Measurements from ENCODE around the gene CERS5.

Gene CERS5

DNA sequence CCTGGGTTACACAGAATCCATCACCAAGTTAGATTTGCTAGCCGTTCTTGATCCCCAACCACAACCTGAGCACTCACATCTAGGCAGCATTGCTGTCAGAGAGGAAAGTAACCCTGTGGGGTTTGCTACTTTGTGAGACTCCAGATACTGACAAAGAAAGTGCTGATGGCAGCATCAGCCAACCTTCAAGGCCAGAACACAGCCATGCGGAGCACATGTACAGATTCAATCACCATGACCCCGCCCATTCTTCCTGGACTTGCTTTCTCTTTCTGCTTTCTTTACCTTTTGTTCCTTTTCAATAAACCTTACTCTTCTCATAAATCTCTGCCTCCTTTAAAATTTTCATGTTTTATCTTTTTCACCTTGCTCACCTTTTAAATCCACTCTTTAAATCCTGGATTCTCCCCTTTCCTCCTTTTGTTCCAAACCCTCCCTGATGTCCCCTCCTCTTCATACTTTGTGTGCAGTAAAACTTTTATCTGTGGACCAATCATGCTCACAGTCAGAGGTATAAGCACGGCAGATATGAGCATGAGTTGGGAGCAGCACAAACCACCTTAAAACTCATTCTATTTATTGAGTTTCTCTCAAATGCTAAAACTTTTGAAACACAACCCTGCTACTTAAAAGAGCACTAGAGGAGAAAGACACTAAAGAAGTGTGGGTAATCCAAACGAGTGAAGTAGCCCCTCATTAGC is 21.9 kb upstream of the CERS5 start:
- TF ChIP-seq, protein P1, sequence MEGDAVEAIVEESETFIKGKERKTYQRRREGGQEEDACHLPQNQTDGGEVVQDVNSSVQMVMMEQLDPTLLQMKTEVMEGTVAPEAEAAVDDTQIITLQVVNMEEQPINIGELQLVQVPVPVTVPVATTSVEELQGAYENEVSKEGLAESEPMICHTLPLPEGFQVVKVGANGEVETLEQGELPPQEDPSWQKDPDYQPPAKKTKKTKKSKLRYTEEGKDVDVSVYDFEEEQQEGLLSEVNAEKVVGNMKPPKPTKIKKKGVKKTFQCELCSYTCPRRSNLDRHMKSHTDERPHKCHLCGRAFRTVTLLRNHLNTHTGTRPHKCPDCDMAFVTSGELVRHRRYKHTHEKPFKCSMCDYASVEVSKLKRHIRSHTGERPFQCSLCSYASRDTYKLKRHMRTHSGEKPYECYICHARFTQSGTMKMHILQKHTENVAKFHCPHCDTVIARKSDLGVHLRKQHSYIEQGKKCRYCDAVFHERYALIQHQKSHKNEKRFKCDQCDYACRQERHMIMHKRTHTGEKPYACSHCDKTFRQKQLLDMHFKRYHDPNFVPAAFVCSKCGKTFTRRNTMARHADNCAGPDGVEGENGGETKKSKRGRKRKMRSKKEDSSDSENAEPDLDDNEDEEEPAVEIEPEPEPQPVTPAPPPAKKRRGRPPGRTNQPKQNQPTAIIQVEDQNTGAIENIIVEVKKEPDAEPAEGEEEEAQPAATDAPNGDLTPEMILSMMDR (IDR thresholded peaks at IDR 0.05; ENCODE audit: borderline replicate concordance, control extremely low read depth, extremely low read depth, insufficient read depth, missing control alignments) = no peak
- DNase-seq (ENCODE audit: low spot score) = peak; percentile 39
- in situ Hi-C loops (cut with MboI; ENCODE audit: low sequenced_read_pairs, unreplicated experiment) = no loop called here

DNA sequence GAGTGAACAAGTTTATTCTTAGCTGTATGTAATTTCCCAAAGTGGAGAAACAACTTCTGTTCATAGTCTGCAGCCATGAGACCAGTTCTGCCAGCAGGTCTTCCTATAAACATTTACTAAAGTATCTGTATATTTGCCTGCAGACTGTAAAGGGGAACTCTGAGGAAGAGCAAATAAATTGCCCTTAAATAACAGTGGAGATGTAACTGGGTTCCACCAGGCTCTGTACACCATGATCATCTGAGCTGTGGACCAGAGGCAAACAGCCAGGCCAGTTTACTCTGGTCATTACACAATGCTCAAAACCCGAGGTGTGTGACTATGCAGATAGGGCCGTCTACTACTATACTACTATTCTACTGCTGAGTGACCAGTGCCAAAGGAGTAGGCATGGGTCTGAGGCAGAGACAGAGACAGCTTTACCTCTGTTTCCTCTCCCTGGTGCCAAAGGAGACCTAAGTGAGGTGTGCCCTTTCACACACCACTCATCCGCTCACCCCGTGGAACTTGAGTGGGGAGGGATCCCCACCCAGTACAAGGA is 21.1 kb upstream of the CERS5 start:
- DNase-seq (ENCODE audit: low spot score) = no peak
- in situ Hi-C loops (cut with MboI; ENCODE audit: low sequenced_read_pairs, unreplicated experiment) = no loop called here

DNA sequence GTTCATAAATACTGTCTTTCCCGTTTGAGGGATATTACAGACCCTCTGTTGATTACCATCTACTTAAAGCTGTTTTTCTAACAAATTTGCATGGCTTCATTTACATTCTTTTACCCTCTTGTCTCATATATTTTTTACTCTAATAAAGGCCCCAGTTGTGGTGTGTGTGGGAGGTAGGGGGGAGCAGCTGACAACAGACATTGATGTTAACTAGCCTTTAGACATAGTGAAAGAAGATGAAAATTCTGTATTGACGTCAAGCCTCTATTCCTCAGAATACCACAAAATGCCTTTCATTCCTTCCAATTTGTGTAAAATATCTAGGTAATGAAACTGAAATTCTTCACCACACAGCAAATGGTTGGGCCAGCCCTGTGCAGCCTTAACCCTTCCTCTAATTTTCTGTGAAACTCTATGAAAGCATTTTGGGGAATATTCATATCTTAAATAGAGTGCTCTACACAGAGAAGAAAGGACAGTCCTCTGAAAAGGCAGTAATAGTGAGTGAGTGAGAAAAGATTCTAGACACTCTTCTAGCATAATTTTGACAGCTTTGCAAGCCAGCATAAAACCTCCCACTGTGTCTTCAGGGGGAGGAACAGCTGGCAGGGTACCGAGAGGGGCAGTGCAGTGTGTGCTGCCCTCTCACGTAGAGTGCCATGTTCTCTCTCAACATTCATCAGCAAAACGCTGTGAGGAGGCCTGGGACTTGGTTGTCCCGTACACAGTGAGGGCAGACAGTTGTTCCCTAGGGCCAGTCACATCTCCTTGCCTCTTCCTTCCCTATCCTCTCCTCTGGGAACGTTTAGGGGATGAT is 20.1 kb upstream of the CERS5 start:
- in situ Hi-C loops (cut with MboI; ENCODE audit: low sequenced_read_pairs, unreplicated experiment) = no loop called here
- peak; percentile 58 for DNase-seq (ENCODE audit: low spot score)
- TF ChIP-seq, protein P1 (IDR thresholded peaks at IDR 0.05; ENCODE audit: borderline replicate concordance, control extremely low read depth, extremely low read depth, insufficient read depth, missing control alignments) = no peak

More for the DNA sequence above, 21.1 kb upstream of the CERS5 start:
- TF ChIP-seq, protein P1 (IDR thresholded peaks at IDR 0.05; ENCODE audit: borderline replicate concordance, control extremely low read depth, extremely low read depth, insufficient read depth, missing control alignments) = no peak

DNA sequence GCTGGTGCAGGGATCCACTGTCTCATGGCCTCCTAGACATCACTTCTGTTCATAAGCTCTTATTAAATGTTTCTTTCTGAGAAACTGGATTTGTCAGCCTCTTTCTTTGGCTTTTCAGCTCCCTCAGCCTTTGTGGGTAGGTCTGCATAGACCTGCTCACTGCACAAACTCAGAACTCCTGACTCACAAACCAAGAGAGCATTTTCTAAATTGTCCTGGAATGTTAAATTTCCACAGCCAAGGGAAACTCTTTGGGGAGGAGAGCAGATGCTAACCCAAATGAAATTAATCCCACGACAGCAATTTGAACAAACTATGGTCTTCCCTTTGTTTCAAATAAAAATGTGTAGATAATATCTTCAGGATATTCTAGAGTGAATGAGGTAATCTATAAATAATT is 19.5 kb upstream of the CERS5 start:
- DNase-seq (ENCODE audit: low spot score) = no peak
- TF ChIP-seq, protein P1 (IDR thresholded peaks at IDR 0.05; ENCODE audit: borderline replicate concordance, control extremely low read depth, extremely low read depth, insufficient read depth, missing control alignments) = no peak
- in situ Hi-C loops (cut with MboI; ENCODE audit: low sequenced_read_pairs, unreplicated experiment) = no loop called here

DNA sequence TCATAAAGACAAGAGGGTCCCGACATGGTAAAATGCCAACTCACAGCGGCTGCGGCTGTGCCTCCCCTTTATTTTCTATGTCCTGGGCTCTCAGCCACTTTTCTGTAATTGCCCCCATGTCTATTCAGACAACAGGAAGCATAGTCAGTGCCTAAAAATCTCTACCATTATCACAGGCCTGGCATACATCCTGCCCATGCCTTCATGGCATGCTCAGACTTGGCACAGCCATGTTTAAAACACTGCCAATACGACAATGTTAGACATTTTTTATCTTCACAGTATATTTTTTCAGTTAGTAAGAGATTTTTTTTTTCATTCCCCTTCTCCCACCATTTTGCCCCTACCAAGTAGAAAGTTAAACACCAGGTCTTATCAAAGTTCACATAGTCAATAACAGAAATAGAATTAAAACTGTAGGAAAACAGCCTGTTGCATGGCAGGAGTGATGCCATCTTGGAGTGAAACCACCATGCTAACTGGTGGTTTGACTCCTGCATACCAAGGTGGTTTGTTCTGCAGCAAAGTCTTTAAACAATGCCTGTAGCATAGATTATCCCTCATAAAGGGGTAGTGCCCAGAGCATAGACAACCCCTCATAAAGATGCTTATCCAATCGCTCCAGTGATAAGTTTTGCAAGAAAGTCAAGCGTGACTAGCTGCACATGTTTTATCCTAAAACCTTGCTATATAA is 18.9 kb upstream of the CERS5 start:
- in situ Hi-C loops (cut with MboI; ENCODE audit: low sequenced_read_pairs, unreplicated experiment) = no loop called here
- DNase-seq (ENCODE audit: low spot score) = no peak
- TF ChIP-seq, protein P1 (IDR thresholded peaks at IDR 0.05; ENCODE audit: borderline replicate concordance, control extremely low read depth, extremely low read depth, insufficient read depth, missing control alignments) = no peak

DNA sequence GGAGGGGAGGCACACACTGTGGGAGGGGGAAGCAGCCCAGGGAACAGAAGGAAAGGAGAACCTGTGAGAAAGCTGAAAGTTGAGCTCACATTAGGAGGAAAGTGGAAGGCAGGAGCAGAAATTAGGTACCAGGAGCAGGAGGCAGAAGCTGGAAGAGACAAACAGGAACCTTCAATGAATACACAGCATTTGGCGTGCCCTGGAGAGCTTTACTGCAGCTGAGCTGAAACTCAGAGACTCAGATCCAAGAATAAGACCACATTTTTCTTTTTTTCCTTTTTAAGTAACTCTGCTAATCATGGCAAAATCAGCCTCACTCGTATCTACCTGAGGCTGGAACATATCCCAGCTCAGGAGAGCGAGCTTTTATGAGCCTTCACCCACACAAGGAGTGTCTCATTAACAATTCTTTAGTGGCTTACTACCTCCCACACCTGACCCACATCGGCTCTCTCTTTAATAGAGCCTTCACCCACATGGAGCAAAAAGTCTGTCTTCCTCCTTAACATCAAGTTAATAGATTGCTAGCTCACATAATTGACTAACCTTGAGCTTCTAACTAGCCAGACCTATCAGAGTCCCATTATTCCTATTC is 18.2 kb upstream of the CERS5 start:
- DNase-seq (ENCODE audit: low spot score) = no peak
- in situ Hi-C loops (cut with MboI; ENCODE audit: low sequenced_read_pairs, unreplicated experiment) = no loop called here
- TF ChIP-seq, protein P1 (IDR thresholded peaks at IDR 0.05; ENCODE audit: borderline replicate concordance, control extremely low read depth, extremely low read depth, insufficient read depth, missing control alignments) = no peak

Measured in GM13976 (cell line).